GM19240 (cell line): ENCODE data around the gene AGMO.

ENCODE experiments used
- DNase-seq: peaks from one replicate; pipeline ENCODE4 v3.0.0; 2011; ENCODE audit warnings: low spot score; ENCODE audit not compliant: insufficient read length

The AGMO gene

DNA sequence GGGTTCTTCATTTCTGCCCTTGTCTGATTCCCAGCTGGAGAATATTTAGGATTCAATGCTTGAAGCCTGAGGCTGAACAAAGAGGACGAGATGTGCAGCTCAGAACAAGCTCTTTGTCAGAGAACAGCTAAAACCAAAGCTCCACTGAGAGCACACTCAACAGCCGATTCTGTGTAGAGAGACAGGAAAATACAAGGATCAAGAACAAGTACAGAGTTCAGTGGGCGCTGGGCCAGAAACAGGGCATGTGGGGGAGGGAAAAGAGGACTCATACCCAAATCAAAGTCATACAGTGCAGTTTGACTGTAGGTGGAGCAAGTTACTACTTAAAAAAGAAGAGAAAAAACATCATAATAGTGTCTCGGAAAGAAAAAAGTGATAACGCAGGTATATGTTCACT, at the start of gene AGMO:
Gene AGMO (minus strand): TSS at position 181 of the 400 bp plus-strand sequence.
- DNase-seq: no peak

DNA sequence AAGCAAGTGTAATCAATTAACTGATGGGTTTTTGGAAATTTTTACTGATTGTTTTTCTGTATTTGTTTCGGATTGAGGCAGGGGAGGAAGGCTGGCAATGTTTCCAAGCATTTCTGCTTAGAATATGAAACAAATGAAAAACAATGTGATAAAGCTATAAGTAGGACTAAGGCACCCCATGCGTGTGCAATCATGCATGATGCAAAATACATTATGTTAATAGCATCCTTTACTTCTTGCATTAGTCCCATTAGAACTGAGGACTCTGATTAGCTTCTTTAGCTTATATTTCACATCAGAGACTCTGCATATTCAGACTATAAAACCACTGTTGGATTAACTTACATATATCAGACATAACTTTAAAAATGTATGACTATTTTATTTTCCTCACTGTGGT, 48.7 kb upstream of the AGMO start:
- DNase-seq: no peak

DNA sequence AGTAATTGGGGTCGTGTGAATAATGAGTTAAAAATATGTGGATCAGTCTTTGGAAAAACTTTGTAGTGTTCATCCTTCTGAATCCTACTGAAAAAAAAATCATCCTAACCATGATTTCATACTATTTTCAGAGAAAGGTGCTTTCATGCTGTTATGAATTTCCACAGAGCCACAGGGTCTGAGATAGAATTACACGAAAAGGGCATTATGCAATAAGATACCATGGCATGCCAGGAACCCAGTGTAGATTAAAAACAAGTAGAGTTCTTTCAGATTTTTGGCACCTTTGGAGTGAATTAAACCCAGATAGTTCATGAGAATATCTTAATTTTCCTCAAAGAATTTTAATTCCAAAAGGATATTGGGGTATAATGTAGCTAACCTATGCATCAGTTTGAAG, 47.5 kb upstream of the AGMO start:
- DNase-seq: no peak

DNA sequence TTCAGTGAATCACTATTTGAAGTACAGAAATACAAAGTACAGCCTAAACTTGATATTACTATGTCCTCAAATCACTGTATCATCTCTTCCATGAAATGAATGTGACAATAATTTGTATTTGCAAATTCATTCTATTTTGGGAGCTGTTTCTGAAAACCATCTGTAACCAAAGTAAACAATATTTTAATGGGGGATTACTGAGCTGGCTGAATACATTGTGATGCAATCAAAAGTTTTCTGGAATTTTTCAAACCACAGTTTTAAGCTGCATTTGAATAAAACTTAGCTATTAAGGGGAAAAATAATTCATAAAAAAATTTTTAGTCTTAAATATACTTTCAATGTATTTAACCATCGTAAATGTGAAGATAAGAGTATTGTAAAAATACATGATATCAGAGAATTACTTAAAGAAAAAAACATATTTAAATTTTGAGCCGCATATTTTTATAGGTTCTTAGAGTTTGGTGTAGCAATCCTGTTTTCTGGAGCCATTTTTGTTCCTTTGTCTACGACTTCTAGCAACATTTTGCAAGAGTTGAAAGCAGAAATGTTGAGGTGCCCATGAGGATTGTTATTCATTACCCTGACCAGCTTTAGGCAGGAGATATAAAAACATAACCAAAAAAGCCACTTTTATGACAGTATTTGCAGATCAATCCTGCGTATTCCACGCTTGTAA, 45.9 kb upstream of the AGMO start:
- DNase-seq: no peak

GRCh38 chr7:15606561-15606960, 44.7 kb upstream of the AGMO start:
- DNase-seq: no peak

DNA sequence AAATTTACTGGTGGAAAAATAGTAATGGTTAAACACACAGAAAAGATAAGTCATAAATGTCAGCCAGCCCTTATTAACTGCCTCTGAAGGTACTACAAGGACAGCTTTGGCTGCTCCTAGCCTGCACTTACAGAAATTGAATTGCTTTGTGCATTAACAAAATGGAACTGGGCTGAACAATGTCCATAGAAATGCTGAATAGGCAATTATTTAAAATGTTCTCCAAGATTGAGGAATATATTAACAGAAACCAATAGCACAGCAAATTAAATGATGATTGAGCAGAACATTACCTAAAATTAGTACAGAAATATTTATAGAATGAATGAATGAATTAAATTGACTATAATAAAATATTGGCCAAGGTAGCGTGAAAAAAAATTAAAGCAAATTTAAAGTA, 42.4 kb upstream of the AGMO start:
- DNase-seq: no peak

DNA sequence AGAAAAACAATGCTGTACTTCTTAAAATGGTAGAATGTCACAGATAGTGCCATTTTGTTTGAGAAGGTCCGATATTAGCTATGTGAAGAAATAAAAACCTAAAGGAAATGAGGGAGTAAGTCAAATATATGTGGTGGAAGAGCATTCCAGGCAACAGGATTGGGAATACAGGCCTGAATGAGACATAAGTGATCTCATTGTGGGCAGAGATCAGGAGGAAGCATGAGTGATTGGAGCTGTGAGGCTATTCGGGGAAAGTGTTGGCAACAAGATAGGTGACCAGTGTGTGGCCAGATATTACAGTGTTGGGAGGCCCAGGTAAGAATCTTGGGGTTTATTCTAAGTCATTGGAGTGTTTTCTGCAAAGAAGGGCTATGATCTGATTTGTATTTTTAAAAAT, 41.3 kb upstream of the AGMO start:
- no peak for DNase-seq

GRCh38 chr7:15602236-15602635, 40.4 kb upstream of the AGMO start:
- DNase-seq: no peak

DNA sequence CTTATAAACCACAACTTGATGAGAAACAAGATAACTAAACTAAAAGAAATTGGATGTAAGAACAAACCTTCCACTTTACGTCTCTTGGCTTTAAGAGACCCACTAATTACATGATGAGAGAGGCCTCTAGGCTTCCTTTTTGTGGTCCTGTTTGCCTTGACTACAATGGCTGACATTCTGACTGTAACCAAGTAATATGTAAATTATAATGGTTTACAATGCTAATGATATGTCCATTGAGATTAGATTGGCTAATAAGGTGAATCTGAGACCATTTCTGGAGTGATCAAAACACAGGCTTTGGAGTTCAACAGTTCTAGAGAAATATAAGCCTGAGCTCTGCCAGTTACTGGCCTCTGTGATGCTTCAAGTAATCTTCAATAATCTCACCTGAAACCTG, 39.4 kb upstream of the AGMO start:
- no peak for DNase-seq

DNA sequence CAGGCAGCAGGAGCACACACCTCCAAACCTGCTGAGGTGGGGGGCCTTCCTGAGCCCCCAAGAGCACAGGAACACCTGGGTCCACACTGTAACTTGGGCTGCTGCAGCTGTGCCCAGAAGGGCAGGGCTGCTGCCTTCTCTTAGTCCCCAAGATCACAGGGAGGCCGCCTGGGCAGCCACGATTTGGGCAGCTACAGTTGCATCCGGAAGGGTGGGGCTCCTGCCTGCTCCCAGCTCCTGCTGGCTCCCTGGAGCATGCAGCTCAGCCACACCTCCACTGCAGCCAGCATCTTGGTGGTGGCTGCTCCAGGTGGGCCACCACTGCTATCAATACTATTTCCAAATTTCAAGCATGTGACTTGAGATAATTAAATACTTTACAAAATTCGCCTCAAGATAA, 38.5 kb upstream of the AGMO start:
- no peak for DNase-seq

DNA sequence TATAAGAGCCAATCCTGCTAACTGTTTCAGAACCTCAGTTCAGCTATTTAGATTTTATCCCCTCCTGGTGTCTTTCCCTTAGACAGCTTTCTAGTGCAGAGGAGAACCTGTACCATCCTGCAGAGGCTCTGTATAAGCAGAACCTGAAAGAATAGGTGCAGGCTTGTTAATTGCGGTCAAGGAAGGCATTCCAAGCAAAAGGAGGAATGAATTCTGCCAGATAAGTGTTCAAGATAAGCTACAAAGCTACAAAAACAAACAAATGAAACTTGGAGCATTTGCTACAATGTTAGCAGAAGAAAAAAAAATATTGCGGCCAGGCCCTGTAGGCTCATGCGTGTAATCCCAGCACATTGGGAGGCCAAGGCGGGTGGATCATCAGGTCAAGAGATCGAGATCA, 32.6 kb upstream of the AGMO start:
- no peak for DNase-seq

- no peak for DNase-seq
These were observed 31.6 kb upstream of the AGMO start for GRCh38 chr7:15593382-15593781.

DNA sequence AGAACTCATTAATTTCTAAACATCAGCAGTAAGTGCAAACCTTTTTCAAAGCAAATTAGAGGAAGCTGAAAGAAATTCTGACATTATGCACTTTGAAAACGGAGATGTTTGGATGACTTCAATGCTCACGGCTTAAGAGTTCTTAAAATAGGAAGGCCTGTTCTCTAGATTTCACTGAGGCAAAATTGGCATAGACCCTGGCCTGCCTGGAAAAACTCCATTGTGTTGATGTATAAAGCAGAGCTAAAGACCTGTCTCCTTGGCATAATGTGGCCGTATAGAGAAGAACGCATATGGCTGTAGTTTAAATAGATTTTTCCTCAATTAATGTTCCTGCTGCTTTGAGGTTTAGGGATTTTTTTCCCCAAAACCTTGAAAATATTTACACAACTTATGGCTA, 24.5 kb upstream of the AGMO start:
- no peak for DNase-seq

- no peak for DNase-seq
These were observed 22.8 kb upstream of the AGMO start for GRCh38 chr7:15584575-15584974.

GRCh38 chr7:15582773-15583172, 21.0 kb upstream of the AGMO start:
- DNase-seq: no peak

DNA sequence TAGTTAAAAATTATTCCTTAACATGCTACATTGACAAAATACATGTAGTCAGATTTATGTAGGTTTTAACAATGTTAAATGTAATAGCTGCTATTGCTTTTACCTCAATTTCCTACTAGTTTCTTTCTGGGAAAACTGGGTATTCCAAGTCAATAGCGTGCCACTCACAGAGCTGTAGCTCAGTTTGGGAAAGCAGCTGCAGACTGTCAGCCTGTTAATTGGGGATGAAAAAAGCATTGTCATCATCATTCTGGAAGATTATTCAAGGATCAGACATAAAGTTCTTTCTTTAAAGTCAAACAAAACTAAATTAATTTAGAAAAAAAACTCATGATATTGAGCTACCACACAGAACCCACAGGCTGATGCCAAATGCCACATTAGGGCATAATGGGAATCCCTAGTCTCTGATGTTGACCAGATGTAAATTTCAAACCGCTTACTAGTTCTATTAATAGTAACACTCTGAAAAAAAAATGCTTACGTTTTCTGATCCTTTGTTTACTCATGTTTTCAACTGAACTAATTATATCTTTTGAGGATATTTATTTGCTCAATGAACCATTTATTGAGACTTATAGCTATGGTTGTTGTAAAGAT, 19.6 kb upstream of the AGMO start:
- DNase-seq: no peak

DNA sequence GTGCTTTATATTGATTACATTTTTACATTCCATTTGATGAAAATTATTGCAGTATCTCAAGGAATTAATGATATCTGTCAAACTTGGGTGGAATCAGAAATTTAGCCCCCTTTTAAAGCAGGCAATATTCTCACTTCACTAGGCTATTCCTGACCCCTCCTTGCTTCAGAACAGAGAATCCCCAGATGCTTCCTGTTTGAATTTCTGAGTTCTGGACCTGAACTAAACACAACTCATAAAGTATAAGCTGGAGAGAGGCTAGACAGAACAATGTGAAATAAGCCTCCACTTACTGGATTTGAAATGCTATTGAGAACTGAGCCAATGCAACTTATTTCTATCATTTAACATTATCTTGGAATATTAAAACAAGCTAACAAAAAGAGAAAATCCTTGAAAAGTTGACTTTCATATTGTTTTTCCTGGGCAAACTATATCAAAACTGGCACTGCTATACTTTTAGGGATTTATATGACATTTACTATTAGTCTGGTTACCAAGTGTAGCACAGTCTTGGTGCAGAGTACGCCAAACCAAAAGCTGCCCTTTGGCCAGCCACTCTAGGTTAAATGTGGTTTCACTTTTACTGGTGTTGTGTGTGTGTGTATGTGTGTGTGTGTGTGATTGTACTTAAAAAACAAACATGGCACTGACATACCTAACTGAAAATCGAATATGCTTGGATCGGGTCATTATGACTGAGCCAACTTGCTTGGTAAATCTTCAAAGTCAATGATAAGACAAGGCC, 19.0 kb upstream of the AGMO start:
- DNase-seq: no peak

- no peak for DNase-seq
These were observed 15.8 kb upstream of the AGMO start for GRCh38 chr7:15577600-15577999.

GRCh38 chr7:15571301-15571878, 9.6 kb upstream of the AGMO start:
- no peak for DNase-seq

GRCh38 chr7:15567652-15568051, 5.8 kb upstream of the AGMO start:
- DNase-seq: no peak

- DNase-seq: no peak
These were observed 5.2 kb upstream of the AGMO start for GRCh38 chr7:15567036-15567435.

- DNase-seq: no peak
These were observed 4.7 kb upstream of the AGMO start for GRCh38 chr7:15566476-15566875.
